ENCODE measurements around the gene PCTP.

- TF ChIP-seq CTCF (IDR thresholded peaks at IDR 0.05), result no peak
- TF ChIP-seq POLR2A (IDR thresholded peaks at IDR 0.05), result no peak
Measured at GRCh38 chr17:55737976-55738501, 12.8 kb upstream of the PCTP start.
